Fibroblast of villous mesenchyme (primary cell): Measurements from ENCODE around the gene FAT4. TPM values are rescaled to one million over a fixed set of nuclear protein-coding genes. Genes with fewer than 3 reads are reported as not detected.
A peak's percentile ranks its signal among the peaks of the same experiment; 100 is the strongest.

Experiments used
- DNase-seq: peaks from one replicate; pipeline ENCODE4 v3.0.0-alpha.2; 2010; ENCODE audit warnings: low read depth
- H3K4me3 ChIP-seq: 2 replicates; pipeline ENCODE4 v1.5.1; 2011; ENCODE audit warnings: low read depth, mild to moderate bottlenecking, low read length
- CTCF ChIP-seq: IDR thresholded peaks from 2 replicates; pipeline ENCODE4 v1.5.1; 2012; ENCODE audit warnings: low read depth, mild to moderate bottlenecking, low read length; ENCODE audit not compliant: insufficient read depth
- total RNA-seq: library from RNA; depleted of rRNA; stranded (reverse); fragments of >200 nt; gene quantifications from 2 replicates; pipeline ENCODE4 v1.2.3, GENCODE V29; 2012

Gene FAT4, protein sequence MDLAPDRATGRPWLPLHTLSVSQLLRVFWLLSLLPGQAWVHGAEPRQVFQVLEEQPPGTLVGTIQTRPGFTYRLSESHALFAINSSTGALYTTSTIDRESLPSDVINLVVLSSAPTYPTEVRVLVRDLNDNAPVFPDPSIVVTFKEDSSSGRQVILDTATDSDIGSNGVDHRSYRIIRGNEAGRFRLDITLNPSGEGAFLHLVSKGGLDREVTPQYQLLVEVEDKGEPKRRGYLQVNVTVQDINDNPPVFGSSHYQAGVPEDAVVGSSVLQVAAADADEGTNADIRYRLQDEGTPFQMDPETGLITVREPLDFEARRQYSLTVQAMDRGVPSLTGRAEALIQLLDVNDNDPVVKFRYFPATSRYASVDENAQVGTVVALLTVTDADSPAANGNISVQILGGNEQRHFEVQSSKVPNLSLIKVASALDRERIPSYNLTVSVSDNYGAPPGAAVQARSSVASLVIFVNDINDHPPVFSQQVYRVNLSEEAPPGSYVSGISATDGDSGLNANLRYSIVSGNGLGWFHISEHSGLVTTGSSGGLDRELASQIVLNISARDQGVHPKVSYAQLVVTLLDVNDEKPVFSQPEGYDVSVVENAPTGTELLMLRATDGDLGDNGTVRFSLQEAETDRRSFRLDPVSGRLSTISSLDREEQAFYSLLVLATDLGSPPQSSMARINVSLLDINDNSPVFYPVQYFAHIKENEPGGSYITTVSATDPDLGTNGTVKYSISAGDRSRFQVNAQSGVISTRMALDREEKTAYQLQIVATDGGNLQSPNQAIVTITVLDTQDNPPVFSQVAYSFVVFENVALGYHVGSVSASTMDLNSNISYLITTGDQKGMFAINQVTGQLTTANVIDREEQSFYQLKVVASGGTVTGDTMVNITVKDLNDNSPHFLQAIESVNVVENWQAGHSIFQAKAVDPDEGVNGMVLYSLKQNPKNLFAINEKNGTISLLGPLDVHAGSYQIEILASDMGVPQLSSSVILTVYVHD (N-terminal part only)
- 35.1 and 44.9 TPM in 2 replicates for total RNA-seq

- H3K4me3 ChIP-seq = peak within 1 kb of the TSS; percentile 96
- TF ChIP-seq CTCF = peak; percentile 14
- peak; percentile 98 for DNase-seq
These were observed at the start of gene FAT4 for GRCh38 chr4:125314676-125315575. Gene FAT4, plus strand, starts transcription at chr4:125314955. Its CDS starts 1,457 bp downstream, at chr4:125316412.

DNA sequence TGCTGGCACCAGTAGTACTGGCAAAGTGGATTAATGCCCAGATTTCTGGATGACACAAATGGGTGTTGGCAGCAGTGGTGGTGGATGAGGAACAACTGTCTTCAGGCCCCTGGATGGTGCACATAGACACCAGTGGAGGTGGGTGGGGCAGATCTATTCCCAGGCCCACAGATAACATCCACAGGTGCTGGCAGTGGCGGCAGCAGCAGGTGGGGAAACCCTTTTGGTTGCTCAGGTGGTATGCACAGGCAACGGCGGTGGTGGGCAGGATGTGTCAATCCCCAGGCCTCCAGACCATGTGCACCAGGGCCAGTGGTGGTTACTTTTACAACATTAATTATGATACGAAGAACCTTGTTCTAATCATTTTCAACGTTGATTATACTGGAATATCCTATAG lies 48.9 kb upstream of the FAT4 start:
- no peak for DNase-seq
- H3K4me3 ChIP-seq = no peak overlapping the region
- TF ChIP-seq CTCF = no peak

- TF ChIP-seq CTCF = no peak
- peak; percentile 81 for DNase-seq
- H3K4me3 ChIP-seq = no peak overlapping the region
These were observed 47.7 kb upstream of the FAT4 start for GRCh38 chr4:125266901-125267604.

DNA sequence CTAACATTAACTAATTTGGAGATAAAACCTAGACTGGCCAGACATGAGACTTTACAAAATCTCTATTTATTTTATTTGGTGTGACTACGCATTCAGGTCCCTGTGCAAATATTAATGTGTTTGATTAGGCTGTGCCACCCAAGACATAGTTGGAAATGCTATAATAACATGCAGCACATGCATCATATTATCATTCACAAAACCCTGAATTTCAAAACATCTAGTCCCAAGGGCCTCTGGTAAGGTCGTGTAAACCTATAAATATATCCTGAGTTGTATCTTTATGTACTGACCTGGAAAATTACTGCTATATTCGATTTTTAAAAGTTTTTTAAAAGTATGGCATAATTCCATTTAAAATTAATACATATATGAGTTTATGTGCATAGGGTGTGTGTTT lies 47.1 kb upstream of the FAT4 start:
- no peak for DNase-seq
- TF ChIP-seq CTCF = no peak
- no peak overlapping the region for H3K4me3 ChIP-seq

DNA sequence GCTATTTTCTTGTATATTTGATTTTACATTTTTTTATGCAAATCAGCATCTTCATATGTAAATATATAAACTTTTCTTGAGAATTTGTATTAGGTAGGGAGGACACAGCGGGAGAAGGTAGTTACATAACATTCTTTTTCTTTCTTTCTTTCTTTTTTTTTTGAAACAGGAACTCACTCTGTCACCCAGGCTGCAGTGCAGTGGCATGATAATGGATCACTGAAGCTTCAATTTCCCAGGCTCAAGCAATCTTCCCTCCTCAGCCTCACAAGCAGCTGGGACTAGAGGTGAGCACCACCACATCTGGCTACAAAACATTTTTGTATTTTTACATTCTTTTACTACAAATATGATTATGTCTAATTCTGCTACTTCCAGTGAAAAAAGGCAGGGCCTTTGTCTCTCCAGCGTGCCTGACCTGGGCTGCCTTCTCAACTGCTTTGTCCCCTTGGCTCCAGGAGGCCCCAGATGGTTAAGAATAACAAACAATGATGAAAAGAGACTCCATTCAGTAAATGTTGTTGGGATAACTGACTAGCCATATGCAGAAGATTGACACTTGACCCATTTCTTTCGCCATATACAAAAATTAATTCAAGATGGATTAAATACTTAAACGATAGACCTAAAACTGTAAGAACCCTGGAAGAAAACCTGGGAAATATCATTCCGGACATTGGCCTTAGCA lies 46.5 kb upstream of the FAT4 start:
- TF ChIP-seq CTCF = no peak
- H3K4me3 ChIP-seq = no peak overlapping the region
- DNase-seq = no peak
